ENCODE data around the gene UBE2F.

GRCh38 chr2:238065071-238065846 is 98.4 kb downstream of the UBE2F start:
- no peak for TF ChIP-seq CTCF (IDR thresholded peaks at IDR 0.05; ENCODE audit: poor library complexity)
- no peak for TF ChIP-seq EZH2 (IDR thresholded peaks at IDR 0.05; ENCODE audit: borderline replicate concordance)
- TF ChIP-seq EZH2phosphoT487 (IDR thresholded peaks at IDR 0.05; ENCODE audit: low read depth, severe bottlenecking, unreplicated experiment) = no peak
